Suprapubic skin (tissue), 4 donors: Measurements from ENCODE around the gene MBD6. TPM values are rescaled to one million over a fixed set of nuclear protein-coding genes. Genes with fewer than 3 reads are reported as not detected.

ENCODE experiments used
- DNase-seq, 2 donors: peaks; one replicate each; pipeline ENCODE4 v3.0.0-alpha.2; 2019; ENCODE audit warnings: low spot score in 2 of 2
- H3K27ac ChIP-seq: fragments of 200-600 bp; sonication (generic); one replicate; pipeline ENCODE4 v1.5.1; 2019
- H3K27me3 ChIP-seq: fragments of 200-600 bp; sonication (generic); one replicate; pipeline ENCODE4 v1.5.1; 2019
- H3K36me3 ChIP-seq: fragments of 200-600 bp; sonication (generic); one replicate; pipeline ENCODE4 v1.5.1; 2019
- H3K4me1 ChIP-seq: fragments of 200-600 bp; sonication (generic); one replicate; pipeline ENCODE4 v1.5.1; 2019
- H3K4me3 ChIP-seq: fragments of 200-600 bp; sonication (generic); one replicate; pipeline ENCODE4 v1.5.1; 2019; ENCODE audit warnings: mild to moderate bottlenecking
- H3K9me3 ChIP-seq: fragments of 200-600 bp; sonication (generic); one replicate; pipeline ENCODE4 v1.5.1; 2019
- CTCF ChIP-seq, 2 donors: fragments of 200-600 bp in 1 of 2; fragments of 450-650 bp in 1 of 2; sonication (generic) in 1 of 2; IDR thresholded peaks; one replicate each; pipeline ENCODE4 v1.5.1; 2016 to 2019; ENCODE audit warnings: antibody characterized with exemption in 2 of 2, mild to moderate bottlenecking in 1 of 2, moderate library complexity in 1 of 2
- EP300 ChIP-seq: sonication (generic); formaldehyde crosslinking; IDR thresholded peaks from one replicate; pipeline ENCODE4 v1.6.1; 2017; ENCODE audit warnings: antibody characterized with exemption
- POLR2A ChIP-seq, 2 donors: fragments of 450-650 bp; IDR thresholded peaks; one replicate each; pipeline ENCODE4 v1.6.1; 2017; ENCODE audit warnings: antibody characterized with exemption in 2 of 2, mild to moderate bottlenecking in 2 of 2, moderate library complexity in 2 of 2
- POLR2AphosphoS5 ChIP-seq, 3 donors: sonication (generic); formaldehyde crosslinking; IDR thresholded peaks; one replicate each; pipeline ENCODE4 v1.6.1; 2017; ENCODE audit warnings: antibody characterized with exemption in 3 of 3
- WGBS: methylation state at CpG from one replicate; pipeline ENCODE4 v1.1.5; 2018; 5-methylcytosine and 5-hydroxymethylcytosine counted together
- total RNA-seq, 4 donors: library from RNA; depleted of rRNA; stranded (reverse); fragments of >200 nt; gene quantifications; one replicate each; pipeline ENCODE4 v1.1.0, GENCODE V29; 2016

Gene MBD6
- total RNA-seq, 4 donors from 2014 or later: 24.4 to 92.9 (median 36.8) TPM

- no peaks in the 10 kb centered on the region for H3K27me3 ChIP-seq
- peaks cover 29% of the 10 kb centered on the region for H3K36me3 ChIP-seq
- H3K9me3 ChIP-seq: no peaks in the 10 kb centered on the region
- TF ChIP-seq POLR2A (IDR thresholded peaks at IDR 0.05) (no peak), EP300 (no peak), CTCF (IDR thresholded peaks at IDR 0.05) (no peak), POLR2AphosphoS5 (IDR thresholded peaks at IDR 0.05) (no peak)
- DNase-seq: no peak
- peak overlapping the region; percentile 80 for H3K4me3 ChIP-seq
- no peak overlapping the region for H3K27ac ChIP-seq
- WGBS: 86% methylated on average over 27 of the region's 27 CpGs
- H3K4me1 ChIP-seq: peaks cover 17% of the 10 kb centered on the region
Observed at GRCh38 chr12:57487055-57487596, 35.5 kb upstream of the MBD6 start.

- Histone ChIP-seq H3K27me3 (no peaks in the 10 kb centered on the region), H3K4me1 (peaks cover 17% of the 10 kb centered on the region), H3K9me3 (no peaks in the 10 kb centered on the region), H3K4me3 (peak within 1 kb of the TSS; percentile 80), H3K27ac (peak within 1 kb of the TSS; percentile 66), H3K36me3 (peaks cover 36% of the 10 kb centered on the region)
- DNase-seq: peak; percentile 95 to 96
- TF ChIP-seq POLR2A (IDR thresholded peaks at IDR 0.05): peak in 1 of 2 donors; percentile 59
- TF ChIP-seq CTCF (IDR thresholded peaks at IDR 0.05): no peak
- peak in 2 of 3 donors; percentile 69 to 79 for TF ChIP-seq POLR2AphosphoS5 (IDR thresholded peaks at IDR 0.05)
- 8% methylated on average over 47 of the region's 47 CpGs for WGBS
Observed at GRCh38 chr12:57487597-57488401, 34.8 kb upstream of the MBD6 start, which contains the start of gene MARS1. TSS of gene MARS1 (plus strand) at chr12:57488068. CDS start at chr12:57488091, 23 bp downstream.

- peaks cover 17% of the 10 kb centered on the region for H3K4me1 ChIP-seq
- H3K4me3 ChIP-seq: peak overlapping the region; percentile 80
- H3K36me3 ChIP-seq: peaks cover 37% of the 10 kb centered on the region
- peak overlapping the region; percentile 66 for H3K27ac ChIP-seq
- H3K9me3 ChIP-seq: no peaks in the 10 kb centered on the region
- 34% methylated on average over 11 of the region's 11 CpGs for WGBS
- no peak for DNase-seq
- no peak for TF ChIP-seq POLR2A (IDR thresholded peaks at IDR 0.05)
- TF ChIP-seq EP300: no peak
- TF ChIP-seq CTCF (IDR thresholded peaks at IDR 0.05): no peak
- TF ChIP-seq POLR2AphosphoS5 (IDR thresholded peaks at IDR 0.05): no peak
- H3K27me3 ChIP-seq: no peaks in the 10 kb centered on the region
Observed at GRCh38 chr12:57488402-57489156, 34.0 kb upstream of the MBD6 start.

GRCh38 chr12:57489157-57489641, 33.4 kb upstream of the MBD6 start:
- H3K9me3 ChIP-seq: no peaks in the 10 kb centered on the region
- peaks cover 37% of the 10 kb centered on the region for H3K36me3 ChIP-seq
- H3K27ac ChIP-seq: no peak overlapping the region
- peak overlapping the region; percentile 80 for H3K4me3 ChIP-seq
- DNase-seq: no peak
- TF ChIP-seq EP300 (no peak), POLR2AphosphoS5 (IDR thresholded peaks at IDR 0.05) (no peak), POLR2A (IDR thresholded peaks at IDR 0.05) (no peak), CTCF (IDR thresholded peaks at IDR 0.05) (no peak)
- H3K27me3 ChIP-seq: no peaks in the 10 kb centered on the region
- peaks cover 17% of the 10 kb centered on the region for H3K4me1 ChIP-seq
- WGBS: 86% methylated on average over 5 of the region's 5 CpGs
